BE2C (cell line): ENCODE measurements around the gene TARS1.
A peak's percentile ranks its signal among the peaks of the same experiment; 100 is the strongest.

Experiments
- DNase-seq: peaks from one replicate; pipeline ENCODE4 v3.0.0-alpha.2; 2020
- H3K27me3 ChIP-seq: fragments of 250-450 bp; sonication (Bioruptor Pico); 2 replicates; pipeline ENCODE4 v1.5.1; 2020; ENCODE audit warnings: mild to moderate bottlenecking
- H3K36me3 ChIP-seq: fragments of 250-450 bp; sonication (Bioruptor Pico); 2 replicates; pipeline ENCODE4 v1.5.1; 2020; ENCODE audit warnings: mild to moderate bottlenecking
- H3K4me1 ChIP-seq: fragments of 250-450 bp; sonication (Bioruptor Pico); 2 replicates; pipeline ENCODE4 v1.5.1; 2020
- H3K4me3 ChIP-seq: 2 replicates; pipeline ENCODE4 v1.5.1; 2011; ENCODE audit warnings: low read depth, low read length
- H3K9me3 ChIP-seq: fragments of 250-450 bp; sonication (Bioruptor Pico); 2 replicates; pipeline ENCODE4 v1.5.1; 2020
- TF ChIP-seq, protein P1 (sequence below): IDR thresholded peaks from 2 replicates; pipeline ENCODE4 v1.5.1; 2012; ENCODE audit warnings: mild to moderate bottlenecking, low read depth, low read length

Gene TARS1

DNA sequence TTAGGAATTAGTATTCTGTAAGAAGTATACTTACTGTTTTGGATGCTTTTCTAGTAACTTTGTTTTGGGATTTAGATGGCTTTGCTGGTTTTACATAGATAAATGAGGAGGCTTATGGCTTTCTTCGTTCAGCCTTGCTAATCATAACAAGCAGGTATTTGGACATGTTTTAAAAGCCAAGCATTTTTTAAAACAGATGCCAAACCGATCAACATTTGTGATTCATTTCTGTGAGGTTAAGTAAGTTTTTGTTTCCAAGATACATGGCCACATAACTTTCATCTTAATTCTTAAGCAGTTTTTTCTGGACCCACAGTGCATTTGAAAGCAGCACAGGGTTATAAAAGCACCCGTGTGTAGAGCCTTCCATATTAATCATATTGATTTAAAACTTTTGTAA, 21.7 kb downstream of the TARS1 start:
- H3K9me3 ChIP-seq, result no peaks in the 10 kb centered on the region
- TF ChIP-seq, protein P1, sequence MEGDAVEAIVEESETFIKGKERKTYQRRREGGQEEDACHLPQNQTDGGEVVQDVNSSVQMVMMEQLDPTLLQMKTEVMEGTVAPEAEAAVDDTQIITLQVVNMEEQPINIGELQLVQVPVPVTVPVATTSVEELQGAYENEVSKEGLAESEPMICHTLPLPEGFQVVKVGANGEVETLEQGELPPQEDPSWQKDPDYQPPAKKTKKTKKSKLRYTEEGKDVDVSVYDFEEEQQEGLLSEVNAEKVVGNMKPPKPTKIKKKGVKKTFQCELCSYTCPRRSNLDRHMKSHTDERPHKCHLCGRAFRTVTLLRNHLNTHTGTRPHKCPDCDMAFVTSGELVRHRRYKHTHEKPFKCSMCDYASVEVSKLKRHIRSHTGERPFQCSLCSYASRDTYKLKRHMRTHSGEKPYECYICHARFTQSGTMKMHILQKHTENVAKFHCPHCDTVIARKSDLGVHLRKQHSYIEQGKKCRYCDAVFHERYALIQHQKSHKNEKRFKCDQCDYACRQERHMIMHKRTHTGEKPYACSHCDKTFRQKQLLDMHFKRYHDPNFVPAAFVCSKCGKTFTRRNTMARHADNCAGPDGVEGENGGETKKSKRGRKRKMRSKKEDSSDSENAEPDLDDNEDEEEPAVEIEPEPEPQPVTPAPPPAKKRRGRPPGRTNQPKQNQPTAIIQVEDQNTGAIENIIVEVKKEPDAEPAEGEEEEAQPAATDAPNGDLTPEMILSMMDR, result no peak
- H3K36me3 ChIP-seq, result peaks cover 96% of the 10 kb centered on the region
- H3K4me3 ChIP-seq, result no peak overlapping the region
- H3K27me3 ChIP-seq, result no peaks in the 10 kb centered on the region
- no peaks in the 10 kb centered on the region for H3K4me1 ChIP-seq
- no peak for DNase-seq

DNA sequence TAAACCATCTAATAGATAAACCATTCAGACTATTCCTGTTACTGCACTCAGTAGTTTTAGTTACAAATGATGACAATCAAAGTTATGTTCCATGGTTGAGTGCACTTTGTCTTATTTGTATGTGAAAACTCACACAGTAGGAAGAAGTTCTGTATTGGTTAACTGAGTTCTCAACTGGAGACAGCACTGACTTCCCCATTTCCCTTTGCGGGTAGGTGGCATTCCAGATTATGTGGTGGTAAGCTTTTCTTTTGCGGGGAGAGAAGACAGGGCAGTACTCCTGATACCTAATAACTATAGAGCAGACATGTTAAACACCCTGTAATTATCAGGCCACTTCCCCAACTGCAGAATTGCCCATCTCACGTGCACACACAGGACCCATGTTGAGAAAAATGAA, 24.4 kb downstream of the TARS1 start:
- no peak for DNase-seq
- Histone ChIP-seq H3K4me1 (no peaks in the 10 kb centered on the region), H3K4me3 (no peak overlapping the region), H3K27me3 (no peaks in the 10 kb centered on the region), H3K9me3 (no peaks in the 10 kb centered on the region), H3K36me3 (peaks cover 96% of the 10 kb centered on the region)
- TF ChIP-seq, protein P1, result no peak

DNA sequence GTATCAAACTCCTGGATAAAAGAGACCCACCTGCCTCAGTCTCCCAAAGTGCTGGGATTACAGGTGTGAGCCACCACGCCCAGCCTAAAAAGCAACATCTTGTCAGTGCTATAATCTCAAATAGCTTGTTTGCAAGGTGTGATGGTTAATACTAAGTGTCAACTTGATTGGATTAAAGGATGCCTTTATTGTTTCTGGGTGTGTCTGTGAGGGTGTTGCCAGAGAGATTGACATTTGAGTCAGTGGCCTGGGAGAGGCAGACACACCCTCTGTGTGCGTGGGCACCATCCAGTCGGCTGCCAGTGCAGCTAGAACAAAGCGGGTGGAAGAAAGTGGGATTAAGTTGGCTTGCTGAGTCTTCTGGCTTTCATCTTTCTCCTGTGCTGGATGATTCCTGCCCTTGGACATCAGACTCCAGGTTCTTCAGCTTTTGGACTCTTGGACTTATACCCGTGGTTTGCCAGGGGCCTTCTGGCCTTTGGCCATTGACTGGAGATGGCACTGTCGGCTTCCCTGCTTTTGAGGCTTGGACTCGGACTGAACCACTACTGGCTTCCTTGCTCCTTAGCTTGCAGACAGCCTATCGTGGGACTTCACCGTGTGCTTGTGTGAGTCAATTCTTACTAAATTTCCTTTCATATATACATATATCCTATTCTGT, 28.1 kb downstream of the TARS1 start:
- H3K4me3 ChIP-seq, result no peak overlapping the region
- peaks cover 93% of the 10 kb centered on the region for H3K36me3 ChIP-seq
- TF ChIP-seq, protein P1, result no peak
- no peaks in the 10 kb centered on the region for H3K4me1 ChIP-seq
- no peaks in the 10 kb centered on the region for H3K27me3 ChIP-seq
- H3K9me3 ChIP-seq, result no peaks in the 10 kb centered on the region
- no peak for DNase-seq

DNA sequence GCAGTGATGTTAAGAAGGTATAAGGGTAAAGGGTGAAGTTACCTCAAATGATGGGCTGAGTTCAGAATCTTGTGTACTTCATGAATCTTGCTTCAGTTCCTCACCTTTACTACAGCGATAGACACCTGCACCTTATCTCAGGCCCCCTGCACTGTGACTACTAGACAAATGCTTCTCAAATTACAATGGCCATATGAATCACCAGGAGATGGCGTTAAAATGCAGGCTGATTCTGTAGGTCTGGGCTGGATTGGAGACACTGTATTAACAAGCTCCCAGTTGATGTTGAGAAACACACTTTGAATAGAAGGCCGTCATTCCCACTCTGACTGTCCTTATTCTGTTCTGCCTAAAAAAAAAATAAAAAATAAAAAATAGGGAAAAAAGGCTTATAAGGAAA, 29.8 kb downstream of the TARS1 start:
- no peaks in the 10 kb centered on the region for H3K27me3 ChIP-seq
- H3K4me3 ChIP-seq, result no peak overlapping the region
- H3K9me3 ChIP-seq, result no peaks in the 10 kb centered on the region
- H3K4me1 ChIP-seq, result no peaks in the 10 kb centered on the region
- peaks cover 91% of the 10 kb centered on the region for H3K36me3 ChIP-seq
- TF ChIP-seq, protein P1, result peak; percentile 48
- peak; percentile 23 for DNase-seq

DNA sequence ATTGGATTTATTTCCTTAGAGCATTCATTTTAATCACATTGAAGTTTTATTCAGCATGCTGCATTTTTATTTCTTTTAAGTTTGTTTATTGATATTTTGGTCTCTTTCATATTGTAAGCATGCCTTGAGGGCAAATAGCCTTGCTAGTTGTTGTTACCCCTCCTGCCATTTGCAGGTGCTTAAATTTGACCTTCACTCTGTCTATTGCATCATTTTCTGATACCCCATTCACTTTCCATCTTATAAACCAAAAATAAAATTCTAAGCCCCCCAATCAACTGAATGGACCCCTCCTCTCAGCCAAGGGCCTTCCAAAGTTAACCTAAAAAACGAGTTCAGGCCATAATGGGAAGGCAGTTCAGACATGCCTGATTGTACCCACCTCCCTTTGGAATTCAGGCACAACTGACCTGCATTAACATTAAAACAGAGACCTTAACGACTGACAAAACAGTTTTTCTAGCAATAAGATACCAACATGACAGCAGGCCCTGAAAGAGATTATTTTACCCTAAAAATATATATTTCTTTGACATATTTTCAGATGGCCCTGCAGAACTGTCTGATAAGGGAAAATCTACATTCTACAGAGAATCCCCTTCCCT, 32.1 kb downstream of the TARS1 start:
- no peaks in the 10 kb centered on the region for H3K27me3 ChIP-seq
- no peaks in the 10 kb centered on the region for H3K4me1 ChIP-seq
- no peaks in the 10 kb centered on the region for H3K9me3 ChIP-seq
- DNase-seq, result no peak
- TF ChIP-seq, protein P1, result no peak
- no peak overlapping the region for H3K4me3 ChIP-seq
- H3K36me3 ChIP-seq, result peaks cover 83% of the 10 kb centered on the region

DNA sequence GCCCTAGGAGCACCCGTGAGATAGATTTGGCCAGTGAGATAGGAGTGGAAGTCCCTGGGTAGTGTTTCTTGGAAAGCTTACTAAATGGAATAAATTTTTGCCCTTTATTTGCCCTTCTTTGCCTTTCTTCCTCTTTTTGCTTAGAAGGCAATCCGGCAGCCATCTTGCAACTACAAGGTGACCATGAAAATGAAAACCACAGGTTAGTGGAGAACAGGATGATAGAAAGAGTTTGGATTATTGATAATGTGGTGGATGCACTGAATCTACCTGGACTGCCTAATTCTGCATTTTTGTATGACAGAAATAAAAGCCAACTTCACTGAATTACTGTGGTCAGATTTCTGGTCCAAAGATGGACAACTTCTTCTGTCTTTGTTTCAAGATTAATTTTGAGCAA, 33.2 kb downstream of the TARS1 start:
- peaks cover 72% of the 10 kb centered on the region for H3K36me3 ChIP-seq
- H3K9me3 ChIP-seq, result no peaks in the 10 kb centered on the region
- DNase-seq, result no peak
- no peaks in the 10 kb centered on the region for H3K27me3 ChIP-seq
- H3K4me1 ChIP-seq, result no peaks in the 10 kb centered on the region
- no peak overlapping the region for H3K4me3 ChIP-seq
- TF ChIP-seq, protein P1, result no peak
